HCT116 (cell line): Measurements from ENCODE around the gene PDHX. TPM values are rescaled to one million over a fixed set of nuclear protein-coding genes. Genes with fewer than 3 reads are reported as not detected.

Experiments used
- ATAC-seq: fragments of 200-7000 bp; cut with Tn5 transposase; 2 replicates; pipeline ENCODE4 v1.9.1; 2020; ENCODE audit warnings: mild to moderate bottlenecking, moderate library complexity
- BruUV-seq: library from RNA; stranded (reverse); fragments of 400-500 nt; replicated peaks from 2 replicates; lab custom pipeline; 2021; lab: Mats Ljungman, UMichigan
- CTCF ChIA-PET: fragments of 300-600 bp; sonication (Branson Sonifier 250); formaldehyde crosslinking; loops from one replicate; lab custom pipeline; 2021; ENCODE audit warnings: antibody characterized with exemption; lab: Charles Lee
- POLR2A ChIA-PET: fragments of 300-600, 350-600 bp; sonication (Branson Sonifier 250); formaldehyde crosslinking; loops from one replicate; lab custom pipeline; 2021; ENCODE audit warnings: antibody characterized with exemption; lab: Charles Lee
- RAD21 ChIA-PET, 2 experiments: fragments of 300-600 bp; sonication (Branson Sonifier 250); formaldehyde crosslinking; loops; one replicate each; lab custom pipeline; 2023; ENCODE audit warnings: low total read pairs in 2 of 2; ENCODE audit not compliant: uncharacterized antibody in 2 of 2, unreplicated experiment in 2 of 2, low non-redundant PET in 1 of 2; lab: Charles Lee
- DNase-seq: peaks from one replicate; pipeline ENCODE4 v3.0.0-alpha.2; 2010; ENCODE audit warnings: low read depth, low spot score
- H2AFZ ChIP-seq: fragments of 200-600 bp; shearing (Covaris generic), sonication (generic); 2 replicates; pipeline ENCODE4 v1.6.1; 2017; ENCODE audit warnings: low read depth, mixed run types, mixed read lengths, antibody characterized with exemption, low read length; ENCODE audit not compliant: poor library complexity, severe bottlenecking
- H3K27ac ChIP-seq: 2 replicates; pipeline ENCODE4 v1.5.1; 2012; ENCODE audit warnings: low read depth, low read length
- H3K27me3 ChIP-seq: fragments of 200-600 bp; sonication (generic); 2 replicates; pipeline ENCODE4 v1.6.1; 2016; ENCODE audit warnings: mixed run types, low read length, mixed read lengths; ENCODE audit not compliant: insufficient read depth
- H3K36me3 ChIP-seq, 2 experiments: fragments of 200-500 bp in 1 of 2; fragments of 200-600 bp in 1 of 2; sonication (Bioruptor generic) in 1 of 2; sonication (generic) in 1 of 2; 2 replicates each; pipeline versions ENCODE4 v1.5.1 to v1.6.1; 2014 to 2016; ENCODE audit warnings: low read length in 2 of 2, inconsistent platforms in 1 of 2, mixed read lengths in 1 of 2, mixed run types in 1 of 2; ENCODE audit not compliant: insufficient read depth in 2 of 2, control insufficient read depth in 1 of 2
- H3K4me1 ChIP-seq, 2 experiments: fragments of 200-600 bp in 1 of 2; sonication (generic) in 1 of 2; 2 replicates each; pipeline versions ENCODE4 v1.5.1 to v1.6.1; 2012 to 2017; ENCODE audit warnings: low read length in 2 of 2, inconsistent platforms in 1 of 2, mild to moderate bottlenecking in 1 of 2, mixed read lengths in 1 of 2, mixed run types in 1 of 2, moderate library complexity in 1 of 2; ENCODE audit not compliant: insufficient read depth in 2 of 2, control insufficient read depth in 1 of 2
- H3K4me2 ChIP-seq: fragments of 200-600 bp; sonication (generic); 2 replicates; pipeline ENCODE4 v1.6.1; 2017; ENCODE audit warnings: mixed run types, low read length, mixed read lengths
- H3K4me3 ChIP-seq, 2 experiments: fragments of 200-600 bp in 1 of 2; sonication (generic) in 1 of 2; replicated peaks in 1 of 2; 2 replicates each; pipeline ENCODE4 v1.5.1; 2011 to 2016; ENCODE audit warnings: low read length in 2 of 2, control low read depth in 1 of 2, low read depth in 1 of 2, mild to moderate bottlenecking in 1 of 2, mixed read lengths in 1 of 2, mixed run types in 1 of 2
- H3K79me2 ChIP-seq: fragments of 200-600 bp; sonication (generic); 2 replicates; pipeline ENCODE4 v1.6.1; 2017; ENCODE audit warnings: mild to moderate bottlenecking, mixed run types, low read length, moderate library complexity, mixed read lengths; ENCODE audit not compliant: insufficient read depth
- H3K9ac ChIP-seq: fragments of 200-600 bp; sonication (generic); 2 replicates; pipeline ENCODE4 v1.6.1; 2016; ENCODE audit warnings: low read length, mixed read lengths
- H3K9me2 ChIP-seq: fragments of 200-600 bp; sonication (generic), shearing (Covaris generic); 2 replicates; pipeline ENCODE4 v1.6.1; 2017; ENCODE audit warnings: mixed run types, mild to moderate bottlenecking, moderate library complexity; ENCODE audit not compliant: insufficient read depth
- H3K9me3 ChIP-seq, 2 experiments: fragments of 200-500 bp in 1 of 2; fragments of 200-600 bp in 1 of 2; sonication (Bioruptor generic) in 1 of 2; sonication (generic) in 1 of 2; 2 replicates each; pipeline ENCODE4 v1.6.1; 2014 to 2017; ENCODE audit warnings: low read length in 2 of 2, mixed read lengths in 2 of 2, inconsistent platforms in 1 of 2, low read depth in 1 of 2, mild to moderate bottlenecking in 1 of 2, mixed run types in 1 of 2, moderate library complexity in 1 of 2; ENCODE audit not compliant: control insufficient read depth in 1 of 2, insufficient read depth in 1 of 2
- H4K20me1 ChIP-seq: fragments of 200-600 bp; sonication (generic), shearing (Covaris generic); 2 replicates; pipeline ENCODE4 v1.6.1; 2017; ENCODE audit warnings: mixed run types, mild to moderate bottlenecking, moderate library complexity; ENCODE audit not compliant: insufficient read depth
- CEBPB ChIP-seq: IDR thresholded peaks from 2 replicates; pipeline ENCODE4 v1.6.1; 2012; ENCODE audit warnings: low read depth
- EZH2 ChIP-seq: fragments of 200-600 bp; sonication (generic); IDR thresholded peaks from 2 replicates; pipeline ENCODE4 v1.6.1; 2017; ENCODE audit warnings: antibody characterized with exemption, mixed run types
- FOSL1 ChIP-seq: IDR thresholded peaks from 2 replicates; pipeline ENCODE4 v1.6.1; 2012; ENCODE audit warnings: low read depth
- RAD21 ChIP-seq: IDR thresholded peaks from 2 replicates; pipeline ENCODE4 v1.6.1; 2012; ENCODE audit warnings: low read depth, mild to moderate bottlenecking
- YY1 ChIP-seq: IDR thresholded peaks from 2 replicates; pipeline ENCODE4 v1.6.1; 2011; ENCODE audit warnings: low read length, low read depth, moderate library complexity, mild to moderate bottlenecking; ENCODE audit not compliant: insufficient replicate concordance; ENCODE audit errors: extremely low read depth
- ZFX ChIP-seq: fragments of 450-650 bp; IDR thresholded peaks from 2 replicates; pipeline ENCODE4 v1.6.1; 2017
- ZNF274 ChIP-seq: fragments of 200-500 bp; sonication (Bioruptor generic); IDR thresholded peaks from 2 replicates; pipeline ENCODE4 v1.6.1; 2014; ENCODE audit warnings: mild to moderate bottlenecking, low read depth, low read length, inconsistent platforms
- intact Hi-C: fragments of 100-400 bp; cut with micrococcal nuclease; formaldehyde crosslinking; loops from 2 replicates; pipeline ENCODE4 v1.10.0; 2022
- total RNA-seq: library from RNA; stranded (reverse); gene quantifications from one replicate; pipeline ENCODE4 v1.2.1, GENCODE V29; 2021; ENCODE audit not compliant: unreplicated experiment
- TF ChIP-seq, protein P1 (sequence below): IDR thresholded peaks from 2 replicates; pipeline ENCODE4 v1.6.1; 2012; ENCODE audit warnings: low read depth
- TF ChIP-seq, protein P2 (sequence below): IDR thresholded peaks from 2 replicates; pipeline ENCODE4 v1.6.1; 2011; ENCODE audit warnings: mild to moderate bottlenecking, low read length, moderate library complexity; ENCODE audit not compliant: insufficient replicate concordance; ENCODE audit errors: extremely low read depth
- TF ChIP-seq, protein P3 (sequence below): IDR thresholded peaks from 2 replicates; pipeline ENCODE4 v1.6.1; 2012

The PDHX gene
- total RNA-seq, 1 experiment from 2014 or later: 36.6 TPM

DNA sequence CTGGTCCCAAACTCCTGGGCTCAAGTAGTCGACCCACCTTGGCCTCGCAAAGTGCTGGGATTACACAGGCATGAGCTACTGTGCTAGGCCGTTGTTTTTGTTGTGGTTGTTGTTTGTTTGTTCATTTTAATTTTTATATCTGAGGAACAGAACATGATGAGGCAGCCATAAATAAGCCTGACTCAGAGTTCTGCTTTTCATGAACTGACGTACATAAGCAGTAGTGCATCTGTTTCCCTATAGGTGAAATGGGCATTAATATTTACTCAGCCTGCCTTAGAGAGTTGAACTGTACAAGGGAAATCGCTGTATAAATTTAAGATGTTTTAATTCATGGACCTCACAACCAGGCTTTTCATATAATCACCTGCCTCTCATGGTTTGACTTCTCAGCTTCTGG is 80.5 kb downstream of the PDHX start:
- H3K36me3 ChIP-seq: 0 out of 4 replicates have a peak, but pooled peaks cover 0 to 2% of the 10 kb centered on the region in 2 experiments
- H3K27ac ChIP-seq: no peak overlapping the region
- H3K9ac ChIP-seq: no peak overlapping the region
- H3K4me2 ChIP-seq: no peak overlapping the region
- H3K9me3 ChIP-seq: no peaks in the 10 kb centered on the region
- intact Hi-C loops: loop anchor here (5.0 kb wide), 1 partner anchor 225 kb away; no protein-coding TSS in a partner anchor
- no TSS peak for BruUV-seq
- ChIA-PET RAD21 (no interaction called here), CTCF (interaction anchor here (0.8 kb wide), 1 partner anchor 394 kb away, joined by 3 read pairs; no protein-coding TSS in a partner anchor), POLR2A (no interaction called here)
- H3K9me2 ChIP-seq: no peaks in the 10 kb centered on the region
- no peaks in the 10 kb centered on the region for H3K79me2 ChIP-seq
- no peak overlapping the region for H2AFZ ChIP-seq
- TF ChIP-seq ZNF274: no peak
- no peak for TF ChIP-seq FOSL1
- TF ChIP-seq EZH2: no peak
- TF ChIP-seq, protein P1, sequence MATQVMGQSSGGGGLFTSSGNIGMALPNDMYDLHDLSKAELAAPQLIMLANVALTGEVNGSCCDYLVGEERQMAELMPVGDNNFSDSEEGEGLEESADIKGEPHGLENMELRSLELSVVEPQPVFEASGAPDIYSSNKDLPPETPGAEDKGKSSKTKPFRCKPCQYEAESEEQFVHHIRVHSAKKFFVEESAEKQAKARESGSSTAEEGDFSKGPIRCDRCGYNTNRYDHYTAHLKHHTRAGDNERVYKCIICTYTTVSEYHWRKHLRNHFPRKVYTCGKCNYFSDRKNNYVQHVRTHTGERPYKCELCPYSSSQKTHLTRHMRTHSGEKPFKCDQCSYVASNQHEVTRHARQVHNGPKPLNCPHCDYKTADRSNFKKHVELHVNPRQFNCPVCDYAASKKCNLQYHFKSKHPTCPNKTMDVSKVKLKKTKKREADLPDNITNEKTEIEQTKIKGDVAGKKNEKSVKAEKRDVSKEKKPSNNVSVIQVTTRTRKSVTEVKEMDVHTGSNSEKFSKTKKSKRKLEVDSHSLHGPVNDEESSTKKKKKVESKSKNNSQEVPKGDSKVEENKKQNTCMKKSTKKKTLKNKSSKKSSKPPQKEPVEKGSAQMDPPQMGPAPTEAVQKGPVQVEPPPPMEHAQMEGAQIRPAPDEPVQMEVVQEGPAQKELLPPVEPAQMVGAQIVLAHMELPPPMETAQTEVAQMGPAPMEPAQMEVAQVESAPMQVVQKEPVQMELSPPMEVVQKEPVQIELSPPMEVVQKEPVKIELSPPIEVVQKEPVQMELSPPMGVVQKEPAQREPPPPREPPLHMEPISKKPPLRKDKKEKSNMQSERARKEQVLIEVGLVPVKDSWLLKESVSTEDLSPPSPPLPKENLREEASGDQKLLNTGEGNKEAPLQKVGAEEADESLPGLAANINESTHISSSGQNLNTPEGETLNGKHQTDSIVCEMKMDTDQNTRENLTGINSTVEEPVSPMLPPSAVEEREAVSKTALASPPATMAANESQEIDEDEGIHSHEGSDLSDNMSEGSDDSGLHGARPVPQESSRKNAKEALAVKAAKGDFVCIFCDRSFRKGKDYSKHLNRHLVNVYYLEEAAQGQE: no peak
- TF ChIP-seq RAD21: no peak
- no peak for TF ChIP-seq YY1
- no peak for TF ChIP-seq CEBPB
- TF ChIP-seq, protein P2, sequence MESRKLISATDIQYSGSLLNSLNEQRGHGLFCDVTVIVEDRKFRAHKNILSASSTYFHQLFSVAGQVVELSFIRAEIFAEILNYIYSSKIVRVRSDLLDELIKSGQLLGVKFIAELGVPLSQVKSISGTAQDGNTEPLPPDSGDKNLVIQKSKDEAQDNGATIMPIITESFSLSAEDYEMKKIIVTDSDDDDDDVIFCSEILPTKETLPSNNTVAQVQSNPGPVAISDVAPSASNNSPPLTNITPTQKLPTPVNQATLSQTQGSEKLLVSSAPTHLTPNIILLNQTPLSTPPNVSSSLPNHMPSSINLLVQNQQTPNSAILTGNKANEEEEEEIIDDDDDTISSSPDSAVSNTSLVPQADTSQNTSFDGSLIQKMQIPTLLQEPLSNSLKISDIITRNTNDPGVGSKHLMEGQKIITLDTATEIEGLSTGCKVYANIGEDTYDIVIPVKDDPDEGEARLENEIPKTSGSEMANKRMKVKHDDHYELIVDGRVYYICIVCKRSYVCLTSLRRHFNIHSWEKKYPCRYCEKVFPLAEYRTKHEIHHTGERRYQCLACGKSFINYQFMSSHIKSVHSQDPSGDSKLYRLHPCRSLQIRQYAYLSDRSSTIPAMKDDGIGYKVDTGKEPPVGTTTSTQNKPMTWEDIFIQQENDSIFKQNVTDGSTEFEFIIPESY: no peak
- TF ChIP-seq ZFX: no peak
- TF ChIP-seq, protein P3, sequence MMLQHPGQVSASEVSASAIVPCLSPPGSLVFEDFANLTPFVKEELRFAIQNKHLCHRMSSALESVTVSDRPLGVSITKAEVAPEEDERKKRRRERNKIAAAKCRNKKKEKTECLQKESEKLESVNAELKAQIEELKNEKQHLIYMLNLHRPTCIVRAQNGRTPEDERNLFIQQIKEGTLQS: no peak
- no peaks in the 10 kb centered on the region for H3K27me3 ChIP-seq
- peaks cover 0 to 6% of the 10 kb centered on the region in 2 experiments; a peak in 2 of 4 replicates for H3K4me1 ChIP-seq
- ATAC-seq (no peak), DNase-seq (no peak)
- no peaks in the 10 kb centered on the region for H4K20me1 ChIP-seq
- H3K4me3 ChIP-seq: no peak overlapping the region
